Stimulated activated CD4-positive, alpha-beta T cell treated with anti-CD3 and anti-CD28 coated beads, Interleukin-12 subunit alpha, Interleukin-12 subunit beta, amount 100 ng/mL, for 24 hours (primary cell): ENCODE measurements around the gene SHISA6.

Experiments
- DNase-seq, 2 experiments: peaks; one replicate each; pipeline ENCODE4 v3.0.0-alpha.2; 2020; ENCODE audit warnings: low read depth in 2 of 2

Gene SHISA6

GRCh38 chr17:11240841-11241610 is at the start of gene SHISA6:
Gene SHISA6, plus strand, starts transcription at chr17:11241213.
- DNase-seq = no peak

- no peak for DNase-seq
Measured at GRCh38 chr17:11195801-11196200, 45.2 kb upstream of the SHISA6 start.

- DNase-seq = no peak
Measured at GRCh38 chr17:11204991-11205390, 36.0 kb upstream of the SHISA6 start.

GRCh38 chr17:11205659-11206058 is 35.4 kb upstream of the SHISA6 start:
- no peak for DNase-seq

GRCh38 chr17:11209906-11210305 is 31.1 kb upstream of the SHISA6 start:
- no peak for DNase-seq

GRCh38 chr17:11212792-11213191 is 28.2 kb upstream of the SHISA6 start:
- DNase-seq = no peak

- DNase-seq = no peak
Measured at GRCh38 chr17:11216976-11217375, 24.0 kb upstream of the SHISA6 start.

- no peak for DNase-seq
Measured at GRCh38 chr17:11221196-11221595, 19.8 kb upstream of the SHISA6 start.

- no peak for DNase-seq
Measured at GRCh38 chr17:11221721-11222120, 19.3 kb upstream of the SHISA6 start.

- no peak for DNase-seq
Measured at GRCh38 chr17:11238705-11239104, 2.3 kb upstream of the SHISA6 start.

- DNase-seq = no peak
Measured at GRCh38 chr17:11239379-11239970, 1.5 kb upstream of the SHISA6 start.

GRCh38 chr17:11240041-11240840 is 772 bp upstream of the SHISA6 start:
- DNase-seq = no peak

- no peak for DNase-seq
Measured at GRCh38 chr17:11241611-11242226, 706 bp downstream of the SHISA6 start.

- no peak for DNase-seq
Measured at GRCh38 chr17:11242411-11242810, 1.4 kb downstream of the SHISA6 start.

GRCh38 chr17:11244776-11245175 is 3.8 kb downstream of the SHISA6 start:
- no peak for DNase-seq

GRCh38 chr17:11245187-11245586 is 4.2 kb downstream of the SHISA6 start:
- no peak for DNase-seq

- DNase-seq = no peak
Measured at GRCh38 chr17:11245791-11246190, 4.8 kb downstream of the SHISA6 start.

- DNase-seq = no peak
Measured at GRCh38 chr17:11250161-11250560, 9.1 kb downstream of the SHISA6 start.

GRCh38 chr17:11251561-11252107 is 10.6 kb downstream of the SHISA6 start:
- DNase-seq = no peak

GRCh38 chr17:11252146-11252545 is 11.1 kb downstream of the SHISA6 start:
- no peak for DNase-seq

- DNase-seq = no peak
Measured at GRCh38 chr17:11256877-11257276, 15.9 kb downstream of the SHISA6 start.
